ENCODE measurements around the gene PACS1.

- TF ChIP-seq, protein P1, sequence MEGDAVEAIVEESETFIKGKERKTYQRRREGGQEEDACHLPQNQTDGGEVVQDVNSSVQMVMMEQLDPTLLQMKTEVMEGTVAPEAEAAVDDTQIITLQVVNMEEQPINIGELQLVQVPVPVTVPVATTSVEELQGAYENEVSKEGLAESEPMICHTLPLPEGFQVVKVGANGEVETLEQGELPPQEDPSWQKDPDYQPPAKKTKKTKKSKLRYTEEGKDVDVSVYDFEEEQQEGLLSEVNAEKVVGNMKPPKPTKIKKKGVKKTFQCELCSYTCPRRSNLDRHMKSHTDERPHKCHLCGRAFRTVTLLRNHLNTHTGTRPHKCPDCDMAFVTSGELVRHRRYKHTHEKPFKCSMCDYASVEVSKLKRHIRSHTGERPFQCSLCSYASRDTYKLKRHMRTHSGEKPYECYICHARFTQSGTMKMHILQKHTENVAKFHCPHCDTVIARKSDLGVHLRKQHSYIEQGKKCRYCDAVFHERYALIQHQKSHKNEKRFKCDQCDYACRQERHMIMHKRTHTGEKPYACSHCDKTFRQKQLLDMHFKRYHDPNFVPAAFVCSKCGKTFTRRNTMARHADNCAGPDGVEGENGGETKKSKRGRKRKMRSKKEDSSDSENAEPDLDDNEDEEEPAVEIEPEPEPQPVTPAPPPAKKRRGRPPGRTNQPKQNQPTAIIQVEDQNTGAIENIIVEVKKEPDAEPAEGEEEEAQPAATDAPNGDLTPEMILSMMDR (conservative IDR thresholded peaks at IDR 0.05; ENCODE audit: low read length): no peak
- TF ChIP-seq EZH2phosphoT487 (IDR thresholded peaks at IDR 0.05; ENCODE audit: borderline replicate concordance): no peak
These were observed 60.9 kb downstream of the PACS1 start for GRCh38 chr11:66130978-66131377.
